HUDEP-2 (cell line): ENCODE results near the gene CBLN4.

Experiments
- DNase-seq, 76 experiments: peaks; one replicate each; lab custom pipeline; 2025; ENCODE audit not compliant: unreplicated experiment in 76 of 76; lab: John Stamatoyannopoulos, UW

The CBLN4 gene

GRCh38 chr20:55947701-55948100 lies 57.6 kb downstream of the CBLN4 start:
- no peak for DNase-seq
